Measurements from ENCODE around the gene BCL2.

BCL2 gene

DNA sequence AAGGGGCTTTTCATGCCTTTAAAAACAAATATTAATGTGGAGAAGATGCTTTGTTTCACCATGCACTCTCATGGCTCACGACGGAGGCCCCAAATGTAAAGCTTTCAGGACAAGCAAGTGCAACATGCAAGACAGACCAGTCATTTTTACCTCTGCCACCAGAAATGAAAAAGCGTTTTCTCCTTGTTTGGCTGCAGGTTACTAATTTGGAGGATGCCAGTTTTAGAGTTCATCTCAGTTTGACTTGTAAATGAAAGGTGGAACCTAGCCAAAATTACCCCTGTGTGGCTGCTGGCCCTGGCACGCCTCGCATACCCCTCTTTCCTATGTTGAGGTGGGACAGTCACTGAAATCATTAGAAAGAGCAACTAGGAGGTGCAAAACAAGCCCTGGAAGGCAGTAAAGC, 138.6 kb downstream of the BCL2 start:
- no peak for DNase-seq (ENCODE audit: low spot score)

DNA sequence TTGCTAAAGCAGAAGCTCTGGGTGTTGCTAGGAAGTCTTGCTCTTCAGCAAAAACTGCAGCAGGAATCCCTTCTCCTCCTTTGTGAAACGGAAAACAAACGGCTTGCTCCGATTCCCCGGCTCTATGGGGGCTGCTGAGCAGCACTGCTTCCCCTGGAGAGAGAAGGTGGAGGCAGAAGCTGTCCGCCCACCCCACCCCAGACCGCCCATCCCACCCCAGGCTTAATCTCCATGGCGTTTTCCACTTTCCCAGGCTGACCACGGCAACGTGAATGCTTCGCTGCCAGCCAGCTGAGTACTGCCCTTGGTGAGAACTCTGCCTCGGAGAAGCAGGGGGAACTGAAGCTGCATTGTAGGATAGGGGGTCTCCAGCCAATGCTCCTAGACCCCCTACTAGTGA, 139.2 kb downstream of the BCL2 start:
- no peak for DNase-seq (ENCODE audit: low spot score)

DNA sequence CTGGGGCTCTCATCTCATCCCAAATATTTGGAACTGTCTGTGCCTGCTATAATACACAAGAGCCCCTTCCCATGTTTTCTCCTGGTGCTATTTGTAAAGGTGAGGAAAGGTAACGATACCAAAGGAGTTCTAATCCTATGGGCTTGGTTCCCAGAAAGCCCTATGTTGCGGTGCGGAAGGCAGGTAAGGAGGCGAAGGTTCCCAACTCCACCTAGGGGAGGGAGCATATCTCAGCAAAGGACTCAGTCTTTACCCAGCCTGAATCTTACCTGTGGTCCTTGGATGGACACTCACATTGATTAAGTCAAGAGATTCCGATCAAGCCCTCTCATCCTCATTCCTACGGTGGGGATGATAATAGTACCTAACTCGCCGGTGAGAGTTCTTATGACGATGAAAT, 140.1 kb downstream of the BCL2 start:
- DNase-seq (ENCODE audit: low spot score), result no peak

DNA sequence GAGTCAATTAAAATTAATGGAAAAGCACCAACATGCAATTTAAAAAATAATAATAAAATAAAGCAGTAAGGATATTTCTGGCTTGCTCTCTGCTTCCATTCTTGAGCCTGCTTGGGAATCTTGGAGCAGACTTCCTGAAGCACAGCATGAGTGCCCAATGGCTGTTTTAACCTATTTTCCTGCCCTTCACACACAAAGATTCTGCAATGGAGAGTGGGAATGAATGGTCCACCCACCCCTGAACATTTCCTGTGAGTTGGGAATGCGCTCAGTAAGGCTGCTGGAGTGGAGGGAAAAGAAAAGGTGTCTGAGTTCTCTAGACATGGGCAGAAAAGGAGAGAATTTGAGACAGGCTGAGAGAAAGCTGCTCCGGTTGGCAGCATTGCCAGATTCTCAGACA, 140.6 kb downstream of the BCL2 start:
- no peak for DNase-seq (ENCODE audit: low spot score)

DNA sequence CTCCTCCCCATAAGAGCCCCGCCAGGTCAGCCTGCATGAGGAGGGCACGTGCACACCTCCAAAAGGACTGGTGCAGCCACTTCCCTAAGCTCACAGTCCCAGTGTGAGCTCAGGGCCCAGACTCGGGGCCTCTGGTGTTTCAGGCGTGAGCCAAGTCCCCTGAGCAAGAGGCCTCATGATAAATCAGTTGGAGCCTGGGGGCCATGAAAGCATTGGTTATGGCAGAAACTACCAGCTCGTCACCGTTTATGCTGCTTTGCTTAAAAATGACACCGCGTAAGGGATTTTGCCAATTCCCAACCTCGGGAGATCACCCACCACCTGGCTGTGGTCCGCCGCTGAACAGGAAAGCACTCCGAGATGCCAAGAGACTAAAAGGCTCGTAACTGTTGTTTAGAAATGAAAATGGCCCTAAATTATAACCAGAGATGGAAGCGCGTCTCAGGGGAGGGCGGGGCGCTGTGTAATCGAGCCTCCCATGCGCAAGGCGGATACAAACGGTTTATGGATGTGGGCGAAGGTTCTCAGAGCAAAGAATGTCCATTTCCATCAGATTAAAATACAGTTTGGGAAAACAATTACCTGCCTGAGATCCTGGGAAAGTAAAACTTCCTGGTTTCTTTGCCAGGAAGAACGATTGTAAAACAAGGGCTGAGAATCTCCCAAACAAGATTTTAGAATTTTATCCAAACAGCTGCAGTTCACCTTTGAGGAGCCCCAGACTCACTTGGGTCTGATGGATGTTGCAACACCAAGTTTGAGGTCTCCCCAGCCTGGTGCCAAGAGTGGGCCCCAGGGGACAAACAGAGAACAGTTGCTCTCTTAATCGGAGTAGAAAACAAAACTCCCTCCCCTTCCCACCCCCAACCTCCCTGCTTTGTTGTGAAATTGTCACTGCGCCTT, 141.4 kb downstream of the BCL2 start:
- DNase-seq (ENCODE audit: low spot score), result no peak

DNA sequence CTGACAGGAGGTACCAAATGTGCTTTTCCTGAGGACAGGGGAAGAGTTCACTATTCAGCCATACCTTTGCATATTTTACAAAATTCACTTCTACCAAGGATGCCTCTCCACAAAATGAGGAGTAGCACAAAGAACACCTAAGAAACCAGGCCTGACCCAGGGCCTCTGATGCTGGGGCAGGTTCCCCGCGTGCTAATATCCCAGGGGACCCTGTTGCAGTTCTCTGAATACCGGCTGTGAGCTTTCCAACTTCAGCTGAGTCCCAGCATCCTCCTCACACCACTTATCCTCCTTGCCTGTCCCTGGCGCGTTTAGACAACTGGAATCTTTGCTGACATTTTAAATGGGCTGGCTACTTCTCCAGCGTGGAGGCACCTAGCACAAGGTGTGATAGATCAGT, 142.3 kb downstream of the BCL2 start:
- no peak for DNase-seq (ENCODE audit: low spot score)

DNA sequence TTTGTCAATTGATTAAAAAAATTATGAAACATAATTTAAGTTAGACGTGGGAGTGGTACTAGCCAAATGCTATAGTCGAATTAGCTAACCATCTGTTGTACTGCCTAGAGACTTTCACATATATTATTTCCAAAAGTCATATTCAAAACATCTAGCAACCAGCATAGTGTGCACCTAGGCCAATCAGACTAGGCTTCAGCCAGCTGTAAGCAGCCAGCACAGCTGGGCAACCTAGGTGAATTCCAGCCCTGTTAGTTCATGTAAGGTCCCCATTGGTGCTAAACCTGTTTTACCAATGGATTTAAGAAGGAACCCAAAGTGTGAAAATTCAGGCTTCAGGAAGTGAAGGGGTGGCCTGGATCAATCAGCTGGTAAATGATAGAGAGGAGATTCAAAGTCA, 144.3 kb downstream of the BCL2 start:
- no peak for DNase-seq (ENCODE audit: low spot score)

DNA sequence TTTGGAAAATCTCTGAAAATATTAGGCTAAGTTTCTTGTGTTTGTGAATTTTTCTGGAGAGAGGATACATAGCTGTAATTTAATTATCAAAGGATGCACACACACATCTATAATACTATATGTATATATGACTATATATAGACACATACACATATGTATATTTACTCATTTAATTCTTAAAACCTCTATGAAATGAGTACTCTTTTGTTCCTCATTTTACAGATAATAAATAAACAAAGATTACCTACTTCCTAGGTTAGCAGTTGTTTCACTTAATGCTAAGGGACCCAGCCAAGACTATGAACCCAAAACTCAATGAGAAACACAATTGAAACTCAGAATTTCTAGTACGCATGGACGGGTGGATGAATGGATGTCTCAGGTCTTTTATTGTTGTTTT, 145.6 kb downstream of the BCL2 start:
- no peak for DNase-seq (ENCODE audit: low spot score)

DNA sequence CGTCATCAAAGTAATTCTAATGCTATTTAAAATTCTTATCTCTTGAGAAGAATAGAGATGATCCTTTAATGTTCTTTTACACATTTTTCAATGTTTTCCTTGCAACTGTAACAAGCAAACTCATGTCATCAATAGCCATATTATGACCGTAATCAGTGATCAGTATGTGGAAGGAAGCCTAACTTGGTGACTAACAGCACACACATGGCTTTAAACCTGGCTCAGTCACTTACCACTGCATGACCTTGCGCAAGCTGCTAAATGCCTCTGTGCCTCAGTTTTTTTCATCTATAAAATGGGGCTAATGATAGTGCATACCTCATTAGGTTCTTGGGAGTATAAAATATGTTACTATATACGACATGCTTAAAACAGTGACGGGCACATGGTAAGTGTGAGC, 149.7 kb downstream of the BCL2 start:
- DNase-seq (ENCODE audit: low spot score), result no peak

DNA sequence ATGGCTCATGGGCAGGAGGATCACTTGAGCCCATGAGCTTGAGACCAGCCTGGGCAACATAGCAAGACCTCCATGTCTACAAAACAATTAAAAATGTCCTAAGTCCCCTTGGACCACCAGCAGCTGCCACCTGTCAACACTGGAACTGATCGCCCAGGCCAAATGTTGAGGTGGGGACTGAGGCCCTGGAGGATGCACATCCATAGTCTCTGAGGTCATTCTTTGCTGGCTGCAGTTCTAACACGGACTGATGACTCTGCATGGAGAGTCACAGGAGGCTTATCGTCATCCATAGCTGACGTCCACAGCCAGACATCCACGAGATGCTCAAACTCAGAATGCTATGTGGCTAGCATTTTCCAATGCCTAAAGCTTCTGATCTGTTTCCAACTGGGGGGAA, 151.3 kb downstream of the BCL2 start:
- no peak for DNase-seq (ENCODE audit: low spot score)

DNA sequence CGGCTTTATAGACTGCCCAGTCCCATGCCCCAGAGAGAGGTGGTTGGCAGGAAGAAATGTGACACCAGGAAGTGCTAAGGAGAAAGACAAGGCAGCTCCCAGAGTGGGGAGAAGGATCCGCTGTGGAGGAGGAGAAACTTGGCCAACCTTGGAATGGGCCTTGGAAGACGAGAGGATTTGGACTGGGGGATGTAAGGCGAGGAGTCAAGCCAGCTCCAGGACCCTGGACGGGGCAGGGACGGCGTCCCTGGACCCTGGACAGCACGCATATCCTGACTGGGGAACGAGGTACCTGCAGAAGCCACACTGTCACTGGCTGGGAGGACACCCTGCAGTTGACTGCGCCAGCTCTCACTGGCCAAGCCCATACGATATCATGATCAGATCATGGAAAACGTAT, 153.4 kb downstream of the BCL2 start:
- no peak for DNase-seq (ENCODE audit: low spot score)

DNA sequence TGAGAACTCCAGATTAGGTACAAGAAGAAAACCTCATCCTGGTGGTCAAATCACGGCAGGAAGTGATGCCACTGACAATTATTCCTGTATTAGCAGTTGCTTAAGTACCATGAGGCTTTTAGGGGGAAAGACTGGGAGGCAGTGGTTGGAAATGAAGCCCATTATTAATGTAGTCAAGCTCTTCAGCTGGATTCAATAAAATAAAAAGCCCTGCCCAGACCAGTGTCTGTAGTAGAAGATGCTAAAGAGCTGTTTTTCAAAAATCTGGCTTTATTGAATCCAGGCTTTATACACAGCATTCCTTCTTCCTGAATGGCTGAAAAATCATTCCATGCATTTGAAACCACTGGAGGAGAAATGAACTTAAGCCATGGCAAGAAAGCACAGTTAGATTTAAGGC, 155.2 kb downstream of the BCL2 start:
- DNase-seq (ENCODE audit: low spot score), result no peak

DNA sequence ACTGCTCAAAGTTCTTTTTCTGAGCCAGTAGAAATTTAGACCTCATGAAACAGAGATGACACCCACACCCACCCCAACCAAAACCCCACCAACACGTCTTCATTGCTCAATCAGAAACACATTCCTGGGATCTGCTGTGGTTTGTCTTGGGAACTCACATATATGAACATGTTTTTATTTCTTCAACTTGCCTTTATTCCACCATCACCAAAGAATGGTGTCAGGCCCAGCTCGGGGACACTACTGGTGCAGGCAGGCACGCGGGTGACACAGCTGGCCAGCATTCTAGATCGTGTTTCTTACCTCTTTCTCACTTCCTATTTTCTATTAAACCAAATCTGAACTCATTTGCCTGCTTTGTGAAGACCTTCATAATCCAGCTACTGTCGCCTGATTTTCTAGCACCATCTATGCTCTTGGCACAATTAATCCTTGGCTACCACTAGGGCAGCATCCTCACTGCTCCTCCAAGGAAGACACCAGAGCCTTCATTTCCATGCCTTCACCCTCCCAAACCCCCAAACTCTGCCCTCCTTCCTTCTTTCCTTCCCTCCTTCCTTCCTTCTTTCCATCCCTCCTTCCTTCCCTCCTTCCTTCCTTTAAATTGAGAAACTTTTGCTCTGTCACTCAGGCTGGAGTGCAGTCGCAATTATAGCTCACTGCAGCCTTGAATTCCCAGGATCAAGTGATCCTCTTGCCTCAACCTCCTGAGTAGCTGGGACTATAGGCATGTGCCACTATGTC, 157.1 kb downstream of the BCL2 start:
- no peak for DNase-seq (ENCODE audit: low spot score)

DNA sequence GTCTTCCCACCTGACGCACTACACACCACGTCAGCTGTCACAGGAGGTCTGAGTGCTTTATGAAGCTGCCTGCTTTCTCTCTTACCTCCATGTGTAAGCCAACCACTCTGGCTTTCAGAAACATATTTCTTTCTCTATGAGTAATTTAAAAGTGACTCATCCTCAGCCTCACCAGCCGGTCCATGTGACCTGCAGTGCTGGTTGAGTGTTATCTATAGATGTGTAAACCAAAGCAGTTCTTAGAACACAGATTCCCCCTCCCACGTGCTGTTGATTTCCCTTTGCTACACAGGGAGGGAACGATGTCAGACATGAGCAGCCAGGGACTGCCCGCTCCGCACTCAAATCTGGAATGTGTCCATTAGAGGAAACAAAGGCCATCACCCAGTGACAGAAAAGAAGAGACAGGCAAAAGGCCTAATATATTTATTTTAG, 157.8 kb downstream of the BCL2 start:
- DNase-seq (ENCODE audit: low spot score), result no peak

DNA sequence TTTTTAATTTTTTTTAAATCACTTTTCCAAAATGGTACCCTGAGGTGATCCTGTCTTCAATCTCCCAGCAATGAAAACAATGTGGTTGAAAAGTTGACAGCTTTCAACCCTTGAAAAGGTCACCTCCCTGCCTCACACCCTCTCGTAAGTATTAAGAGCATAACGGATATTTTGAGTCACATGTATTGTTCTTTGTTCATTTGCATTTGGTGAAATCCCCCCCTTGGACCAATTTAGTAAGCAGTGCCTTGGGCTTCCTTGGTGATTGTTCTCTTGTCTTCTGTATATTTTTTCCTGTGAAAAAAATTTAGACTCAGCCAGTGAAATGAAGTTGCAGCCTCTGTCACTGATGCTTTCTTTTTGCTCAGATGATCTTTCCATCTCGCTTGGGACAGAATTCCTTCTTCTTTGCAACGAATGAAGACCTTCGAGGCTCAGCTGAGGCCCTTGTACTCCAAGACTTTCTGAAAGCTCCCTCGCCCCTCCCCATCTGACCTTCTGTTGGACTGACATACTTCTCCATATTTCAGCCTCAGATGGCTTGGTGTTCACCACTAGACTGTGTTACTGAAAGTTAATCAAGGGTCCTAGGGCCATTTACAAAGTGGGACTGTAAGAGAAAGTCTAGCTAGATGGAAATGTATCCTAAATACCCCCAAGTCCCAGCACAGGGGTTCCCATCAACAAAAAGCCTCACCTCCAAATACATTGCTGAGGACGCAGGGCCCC, 158.4 kb downstream of the BCL2 start:
- DNase-seq (ENCODE audit: low spot score), result no peak

DNA sequence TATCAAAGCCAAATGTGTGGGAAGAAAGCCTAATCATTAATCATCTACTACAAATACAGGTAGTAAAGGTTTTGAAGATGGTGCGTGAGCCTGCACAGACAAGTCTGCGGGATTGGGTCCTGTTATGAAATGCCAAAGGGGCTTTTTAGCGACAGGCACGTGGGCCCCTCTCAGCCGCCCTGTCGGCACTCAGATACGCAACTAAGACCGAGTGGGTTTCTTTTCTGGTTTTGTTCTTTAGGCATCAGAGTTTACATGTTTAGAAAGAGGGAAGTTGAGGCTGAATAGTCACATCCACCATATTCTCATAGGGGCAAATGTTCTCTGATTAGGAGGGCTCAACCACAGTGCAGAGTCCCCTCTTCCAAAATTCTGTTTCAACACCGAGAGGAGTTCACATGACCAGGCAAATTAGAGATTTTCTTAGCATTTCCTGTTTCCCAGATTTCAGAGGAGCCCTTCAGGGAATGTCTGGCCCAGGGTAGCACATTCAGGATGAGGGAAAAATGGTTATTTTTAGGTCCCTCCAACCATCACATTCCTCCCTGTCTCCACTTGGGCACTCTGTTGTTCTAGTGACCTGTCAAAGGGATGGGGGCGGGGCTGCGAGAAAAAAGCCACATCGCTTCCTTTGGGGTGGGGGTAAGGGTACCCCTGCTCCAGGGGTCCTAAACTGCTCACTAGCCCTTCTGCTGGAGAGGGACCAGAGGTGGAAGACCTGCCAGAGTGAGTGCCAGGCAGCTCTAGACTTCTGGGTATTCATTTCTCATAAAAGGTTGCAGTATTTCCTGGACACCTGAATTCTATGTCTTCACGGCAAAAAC, 159.2 kb downstream of the BCL2 start:
- no peak for DNase-seq (ENCODE audit: low spot score)

DNA sequence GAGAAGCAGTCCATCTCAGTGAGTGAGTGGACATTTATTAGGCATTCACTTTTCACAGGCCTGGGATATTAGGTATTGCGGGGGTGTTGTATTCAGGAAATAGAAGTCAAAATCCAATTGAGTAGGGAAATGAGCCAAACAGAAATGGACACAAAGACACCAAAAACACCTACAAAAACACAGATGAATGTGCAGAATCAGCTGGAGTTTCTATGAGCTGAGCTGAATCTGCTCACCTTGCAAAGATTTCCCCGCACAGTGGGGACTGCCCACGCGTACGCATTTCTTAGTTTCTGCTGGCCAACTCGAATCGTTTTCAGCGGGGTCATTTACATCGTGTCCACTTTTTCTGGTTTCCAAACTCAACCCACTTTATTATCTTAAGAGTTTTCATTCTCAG, 160.0 kb downstream of the BCL2 start:
- no peak for DNase-seq (ENCODE audit: low spot score)

DNA sequence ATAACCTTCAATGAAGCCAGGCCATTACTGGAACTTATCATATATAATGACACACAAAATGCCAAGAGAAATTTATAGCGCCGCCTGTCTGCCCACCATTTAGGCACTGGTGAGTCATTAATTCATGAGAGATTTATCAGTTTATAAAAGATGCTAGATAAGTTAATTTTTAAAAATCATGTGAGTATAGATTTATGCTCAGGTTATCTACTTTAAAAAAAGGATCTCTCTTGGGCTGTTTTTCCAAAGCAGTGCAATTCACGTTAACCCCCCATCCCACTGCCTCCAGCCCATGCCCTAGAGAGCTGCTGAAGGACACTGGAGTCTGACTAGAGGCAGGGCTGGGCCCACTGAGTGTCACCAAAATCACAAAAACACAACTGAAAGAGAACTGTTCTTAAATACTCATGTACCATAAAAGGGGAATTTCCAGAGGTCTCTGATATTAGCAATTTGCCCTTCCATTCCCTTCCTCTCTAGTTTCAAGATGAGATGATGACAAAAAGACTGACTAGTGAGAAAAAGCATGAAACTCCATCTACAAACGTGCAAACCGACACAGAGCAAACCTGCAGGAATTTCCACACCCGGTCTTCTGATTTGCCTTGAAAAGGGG, 160.8 kb downstream of the BCL2 start:
- DNase-seq (ENCODE audit: low spot score), result no peak

DNA sequence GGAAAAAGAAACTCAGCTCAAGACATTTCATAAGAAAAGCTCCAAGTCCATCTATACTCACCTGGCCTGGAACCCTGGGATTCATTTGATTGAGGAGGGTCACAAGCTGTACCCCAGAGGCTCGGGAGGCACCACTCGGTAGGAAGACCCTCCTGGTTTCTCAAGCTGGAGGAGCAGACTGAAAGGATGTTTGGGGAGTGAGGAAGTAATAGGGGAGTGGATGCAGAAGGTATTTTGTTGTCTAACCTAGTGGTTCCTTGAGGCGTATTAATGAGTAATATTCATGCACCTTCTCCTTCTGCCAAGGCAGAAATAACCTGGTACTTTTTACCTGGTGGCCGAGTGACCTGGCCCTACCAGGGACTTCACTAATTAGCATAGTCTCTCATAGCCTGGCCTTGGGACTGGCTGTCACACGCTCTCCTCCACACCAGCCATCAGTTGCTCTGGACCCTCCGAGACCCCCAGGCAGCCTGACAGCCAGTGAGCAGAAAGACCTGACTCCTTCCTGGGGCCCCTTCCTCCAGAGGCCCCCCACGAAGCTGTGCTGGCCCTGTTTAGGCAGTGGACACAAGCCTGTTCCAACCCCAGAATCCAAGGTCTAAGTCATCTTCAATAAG, 161.4 kb downstream of the BCL2 start:
- no peak for DNase-seq (ENCODE audit: low spot score)

DNA sequence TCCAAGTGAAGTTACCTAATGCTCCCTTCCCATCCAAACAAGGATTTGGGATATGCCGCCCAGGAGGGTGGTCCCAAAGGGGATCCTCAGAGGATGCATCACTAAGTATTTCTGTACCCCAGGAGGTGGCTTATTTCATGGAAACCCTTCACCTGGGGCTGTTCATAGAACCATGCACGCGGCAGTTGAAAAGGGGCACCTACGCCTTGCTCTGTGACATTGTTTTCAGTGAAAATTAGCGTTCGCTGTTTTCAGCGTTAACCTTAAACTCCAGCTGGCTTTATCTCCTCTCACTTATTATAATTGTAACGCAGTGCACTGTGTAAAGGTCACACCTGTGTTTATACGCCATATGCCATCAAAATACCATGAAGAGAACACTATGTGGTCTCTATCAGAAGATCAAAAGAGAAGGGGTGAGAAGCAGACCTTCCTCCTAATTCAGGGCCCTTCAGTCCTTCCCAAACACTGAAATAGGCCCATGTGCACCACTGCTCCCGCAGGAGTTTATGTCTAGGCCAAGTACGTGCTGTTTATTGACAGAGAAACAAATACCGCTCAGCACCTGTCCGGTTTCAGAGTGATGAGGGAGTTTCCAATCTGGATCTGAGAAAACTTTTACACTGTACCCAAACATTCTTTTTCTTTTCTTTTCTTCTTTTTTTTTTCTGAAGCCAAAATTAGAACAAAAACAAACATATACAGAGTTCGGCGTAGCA, 162.1 kb downstream of the BCL2 start:
- no peak for DNase-seq (ENCODE audit: low spot score)
